Osteoblast (primary cell): ENCODE results near the gene ADAMTS19. TPM values are rescaled to one million over a fixed set of nuclear protein-coding genes. Genes with fewer than 3 reads are reported as not detected.

Experiments
- DNase-seq: peaks from one replicate; pipeline ENCODE4 v3.0.0; 2011; ENCODE audit warnings: low spot score, mixed read lengths; ENCODE audit not compliant: insufficient read length; ENCODE audit errors: missing footprints
- H2AFZ ChIP-seq: 2 replicates; pipeline ENCODE4 v1.6.0; 2011; ENCODE audit warnings: mild to moderate bottlenecking, low read length
- H3K27ac ChIP-seq: 2 replicates; pipeline ENCODE4 v1.5.1; 2011; ENCODE audit warnings: mild to moderate bottlenecking, low read depth, low read length, moderate library complexity
- H3K27me3 ChIP-seq: 2 replicates; pipeline ENCODE4 v1.6.0; 2012; ENCODE audit warnings: mild to moderate bottlenecking, control low read depth, inconsistent platforms, low read length, moderate library complexity; ENCODE audit not compliant: insufficient read depth
- H3K36me3 ChIP-seq: 2 replicates; pipeline ENCODE4 v1.5.1; 2011; ENCODE audit warnings: mild to moderate bottlenecking, low read length, control low read depth, moderate library complexity; ENCODE audit not compliant: insufficient read depth
- H3K4me1 ChIP-seq: 2 replicates; pipeline ENCODE4 v1.5.1; 2011; ENCODE audit warnings: mild to moderate bottlenecking, low read length, control low read depth, moderate library complexity; ENCODE audit not compliant: insufficient read depth
- H3K4me2 ChIP-seq: 2 replicates; pipeline ENCODE4 v1.6.0; 2011; ENCODE audit warnings: mild to moderate bottlenecking, low read length; ENCODE audit not compliant: insufficient read depth
- H3K4me3 ChIP-seq: fragments of 200-600 bp; sonication (generic); 3 replicates; pipeline ENCODE4 v1.5.1; 2012; ENCODE audit warnings: mild to moderate bottlenecking, low read length, inconsistent platforms; ENCODE audit not compliant: insufficient read depth
- H3K79me2 ChIP-seq: 2 replicates; pipeline ENCODE4 v1.6.0; 2012; ENCODE audit warnings: mild to moderate bottlenecking, low read length, control low read depth, inconsistent platforms; ENCODE audit not compliant: insufficient read depth
- H3K9me3 ChIP-seq: 2 replicates; pipeline ENCODE4 v1.5.1; 2011; ENCODE audit warnings: low read depth, low read length, control low read depth
- H4K20me1 ChIP-seq: 2 replicates; pipeline ENCODE4 v1.6.0; 2012; ENCODE audit warnings: mild to moderate bottlenecking, low read length, control low read depth; ENCODE audit not compliant: insufficient read depth
- CTCF ChIP-seq: IDR thresholded peaks from 2 replicates; pipeline ENCODE4 v1.5.1; 2011; ENCODE audit warnings: mild to moderate bottlenecking, low read depth, low read length, moderate library complexity; ENCODE audit errors: extremely low read depth
- total RNA-seq: library from RNA; depleted of rRNA; stranded (reverse); fragments of >200 nt; gene quantifications from 2 replicates; pipeline ENCODE4 v1.2.3, GENCODE V29; 2012

The ADAMTS19 gene
- total RNA-seq, 1 donor, result not detected

GRCh38 chr5:129616517-129616916 is 156.4 kb downstream of the ADAMTS19 start:
- Histone ChIP-seq H3K27me3 (no peaks in the 10 kb centered on the region), H3K9me3 (no peaks in the 10 kb centered on the region)

GRCh38 chr5:129617206-129617605 is 157.1 kb downstream of the ADAMTS19 start:
- Histone ChIP-seq H4K20me1 (no peaks in the 10 kb centered on the region), H3K4me3 (no peak overlapping the region), H3K27ac (no peak overlapping the region), H3K79me2 (no peaks in the 10 kb centered on the region), H3K9me3 (no peaks in the 10 kb centered on the region), H3K36me3 (no peaks in the 10 kb centered on the region), H2AFZ (no peak overlapping the region), H3K4me1 (no peaks in the 10 kb centered on the region), H3K4me2 (no peak overlapping the region), H3K27me3 (no peaks in the 10 kb centered on the region)
- no peak for TF ChIP-seq CTCF
- no peak for DNase-seq

More at GRCh38 chr5:129616517-129616916, 156.4 kb downstream of the ADAMTS19 start:
- no peaks in the 10 kb centered on the region for H3K4me1 ChIP-seq
- H4K20me1 ChIP-seq, result no peaks in the 10 kb centered on the region
- DNase-seq, result no peak
- no peaks in the 10 kb centered on the region for H3K79me2 ChIP-seq
- H3K36me3 ChIP-seq, result no peaks in the 10 kb centered on the region
- H3K4me3 ChIP-seq, result no peak overlapping the region
- no peak for TF ChIP-seq CTCF
- no peak overlapping the region for H2AFZ ChIP-seq
- no peak overlapping the region for H3K4me2 ChIP-seq
- H3K27ac ChIP-seq, result no peak overlapping the region

GRCh38 chr5:129619782-129620181 is 159.7 kb downstream of the ADAMTS19 start:
- Histone ChIP-seq H4K20me1 (no peaks in the 10 kb centered on the region), H3K27ac (no peak overlapping the region), H3K9me3 (no peaks in the 10 kb centered on the region), H3K79me2 (no peaks in the 10 kb centered on the region), H3K36me3 (no peaks in the 10 kb centered on the region), H3K27me3 (no peaks in the 10 kb centered on the region), H3K4me3 (no peak overlapping the region), H3K4me2 (no peak overlapping the region), H3K4me1 (no peaks in the 10 kb centered on the region), H2AFZ (no peak overlapping the region)
- no peak for DNase-seq
- no peak for TF ChIP-seq CTCF

GRCh38 chr5:129622531-129622930 is 162.4 kb downstream of the ADAMTS19 start:
- Histone ChIP-seq H3K9me3 (no peaks in the 10 kb centered on the region), H4K20me1 (no peaks in the 10 kb centered on the region), H3K4me2 (no peak overlapping the region), H3K4me1 (no peaks in the 10 kb centered on the region), H2AFZ (no peak overlapping the region), H3K27me3 (no peaks in the 10 kb centered on the region), H3K4me3 (no peak overlapping the region), H3K36me3 (no peaks in the 10 kb centered on the region), H3K27ac (no peak overlapping the region), H3K79me2 (no peaks in the 10 kb centered on the region)
- no peak for TF ChIP-seq CTCF
- DNase-seq, result no peak
